Measurements from ENCODE around the gene EIF3L. TPM values are rescaled to one million over a fixed set of nuclear protein-coding genes. Genes with fewer than 3 reads are reported as not detected.

The EIF3L gene
- total RNA-seq, 1 donor from 2014 or later, result 725 TPM

GRCh38 chr22:37843741-37844089 is 5.5 kb upstream of the EIF3L start:
- no peaks in the 10 kb centered on the region for H3K9me3 Mint-ChIP-seq
- H3K27ac Mint-ChIP-seq (ENCODE audit: unreplicated experiment), result peak overlapping the region; percentile 2
- DNase-seq (ENCODE audit: low read depth, low spot score), result no peak

GRCh38 chr22:37844904-37845329 is 4.3 kb upstream of the EIF3L start:
- H3K4me1 Mint-ChIP-seq, result peaks cover 35% of the 10 kb centered on the region
- peak overlapping the region; percentile 91 for H3K4me3 Mint-ChIP-seq
- no peaks in the 10 kb centered on the region for H3K9me3 Mint-ChIP-seq

More at GRCh38 chr22:37843741-37844089, 5.5 kb upstream of the EIF3L start:
- Mint-ChIP-seq H3K4me1 (peaks cover 23% of the 10 kb centered on the region), H3K4me3 (peak overlapping the region; percentile 93), H3K27me3 (ENCODE audit: low read depth) (no peaks in the 10 kb centered on the region), H3K36me3 (ENCODE audit: low read depth) (peaks cover 4% of the 10 kb centered on the region)
- no peak for TF ChIP-seq CTCF (conservative IDR thresholded peaks at IDR 0.05)

GRCh38 chr22:37846433-37846832 is 2.8 kb upstream of the EIF3L start:
- no peak for TF ChIP-seq CTCF (conservative IDR thresholded peaks at IDR 0.05)
- Mint-ChIP-seq H3K9me3 (no peaks in the 10 kb centered on the region), H3K27me3 (ENCODE audit: low read depth) (no peaks in the 10 kb centered on the region), H3K4me3 (peak overlapping the region; percentile 73), H3K36me3 (ENCODE audit: low read depth) (peaks cover 5% of the 10 kb centered on the region), H3K4me1 (peaks cover 46% of the 10 kb centered on the region), H3K27ac (ENCODE audit: unreplicated experiment) (no peak overlapping the region)
- no peak for DNase-seq (ENCODE audit: low read depth, low spot score)

More at GRCh38 chr22:37844904-37845329, 4.3 kb upstream of the EIF3L start:
- DNase-seq (ENCODE audit: low read depth, low spot score), result no peak
- peak; percentile 1 for TF ChIP-seq CTCF (conservative IDR thresholded peaks at IDR 0.05)
- H3K27ac Mint-ChIP-seq (ENCODE audit: unreplicated experiment), result no peak overlapping the region
- H3K36me3 Mint-ChIP-seq (ENCODE audit: low read depth), result no peaks in the 10 kb centered on the region
- H3K27me3 Mint-ChIP-seq (ENCODE audit: low read depth), result no peaks in the 10 kb centered on the region

GRCh38 chr22:37848587-37849088 is 581 bp upstream of the EIF3L start:
- DNase-seq (ENCODE audit: low read depth, low spot score), result no peak
- Mint-ChIP-seq H3K4me3 (peak overlapping the region; percentile 94), H3K27me3 (ENCODE audit: low read depth) (no peaks in the 10 kb centered on the region), H3K27ac (ENCODE audit: unreplicated experiment) (peak overlapping the region; percentile 93), H3K9me3 (no peaks in the 10 kb centered on the region), H3K36me3 (ENCODE audit: low read depth) (peaks cover 10% of the 10 kb centered on the region), H3K4me1 (peaks cover 32% of the 10 kb centered on the region)
- no peak for TF ChIP-seq CTCF (conservative IDR thresholded peaks at IDR 0.05)

GRCh38 chr22:37850801-37851200 is 1.6 kb downstream of the EIF3L start:
- peak overlapping the region; percentile 94 for H3K4me3 Mint-ChIP-seq
- H3K4me1 Mint-ChIP-seq, result peaks cover 32% of the 10 kb centered on the region
- no peak for TF ChIP-seq CTCF (conservative IDR thresholded peaks at IDR 0.05)
- H3K9me3 Mint-ChIP-seq, result no peaks in the 10 kb centered on the region
- H3K27ac Mint-ChIP-seq (ENCODE audit: unreplicated experiment), result no peak overlapping the region
- no peaks in the 10 kb centered on the region for H3K27me3 Mint-ChIP-seq (ENCODE audit: low read depth)
- DNase-seq (ENCODE audit: low read depth, low spot score), result no peak
- peaks cover 26% of the 10 kb centered on the region for H3K36me3 Mint-ChIP-seq (ENCODE audit: low read depth)

All from neural crest cell (in vitro differentiated cells).